Stimulated activated effector memory CD8-positive, alpha-beta T cell treated with anti-CD3 and anti-CD28 coated beads, Interleukin-12 subunit alpha, Interleukin-12 subunit beta, amount 100 ng/mL, for 72 hours (primary cell): ENCODE measurements around the gene NANOS2.

Source experiments
- ATAC-seq: fragments of 150-1000 bp; cut with Tn5 transposase; 2 replicates; pipeline ENCODE4 v1.10.0; 2021
- DNase-seq, 2 donors: peaks; one replicate each; pipeline ENCODE4 v3.0.0; 2021 to 2022; ENCODE audit warnings: low spot score in 2 of 2
- H3K27ac Mint-ChIP-seq: one replicate; pipeline ENCODE4 v1.8.0; 2022; ENCODE audit warnings: mild to moderate bottlenecking, mixed read lengths
- H3K36me3 Mint-ChIP-seq: one replicate; pipeline ENCODE4 v1.8.0; 2022; ENCODE audit warnings: mild to moderate bottlenecking, mixed read lengths
- H3K4me1 Mint-ChIP-seq: one replicate; pipeline ENCODE4 v1.8.0; 2022; ENCODE audit warnings: mixed read lengths
- H3K4me3 Mint-ChIP-seq: one replicate; pipeline ENCODE4 v1.8.0; 2022; ENCODE audit warnings: mild to moderate bottlenecking, mixed read lengths
- H3K9me3 Mint-ChIP-seq: one replicate; pipeline ENCODE4 v1.8.0; 2022; ENCODE audit warnings: mixed read lengths

NANOS2 gene

GRCh38 chr19:45913874-45914830 is at the start of gene NANOS2:
NANOS2 (minus strand) TSS chr19:45914778; CDS start chr19:45914693, 85 bp downstream.
- no peak for ATAC-seq
- Mint-ChIP-seq H3K4me1 (peaks cover 6% of the 10 kb centered on the region), H3K27ac (no peak within 1 kb of the TSS), H3K9me3 (no peaks in the 10 kb centered on the region), H3K4me3 (no peak within 1 kb of the TSS), H3K36me3 (peaks cover 5% of the 10 kb centered on the region)
- no peak for DNase-seq

- Mint-ChIP-seq H3K9me3 (no peaks in the 10 kb centered on the region), H3K36me3 (no peaks in the 10 kb centered on the region), H3K4me1 (peaks cover 8% of the 10 kb centered on the region), H3K27ac (no peak overlapping the region), H3K4me3 (no peak overlapping the region)
- ATAC-seq = no peak
- DNase-seq = no peak
These were observed 47.4 kb upstream of the NANOS2 start for GRCh38 chr19:45962021-45962420.

- no peak for DNase-seq
- Mint-ChIP-seq H3K9me3 (no peaks in the 10 kb centered on the region), H3K27ac (no peak overlapping the region), H3K36me3 (no peaks in the 10 kb centered on the region), H3K4me1 (peaks cover 8% of the 10 kb centered on the region), H3K4me3 (no peak overlapping the region)
- no peak for ATAC-seq
These were observed 46.1 kb upstream of the NANOS2 start for GRCh38 chr19:45960595-45961235.

GRCh38 chr19:45959517-45960025 is 45.0 kb upstream of the NANOS2 start:
- Mint-ChIP-seq H3K9me3 (no peaks in the 10 kb centered on the region), H3K4me1 (peaks cover 14% of the 10 kb centered on the region), H3K36me3 (no peaks in the 10 kb centered on the region), H3K27ac (no peak overlapping the region), H3K4me3 (no peak overlapping the region)
- DNase-seq (no peak), ATAC-seq (no peak)

- no peak for DNase-seq
- no peak overlapping the region for H3K4me3 Mint-ChIP-seq
- ATAC-seq = no peak
- no peaks in the 10 kb centered on the region for H3K36me3 Mint-ChIP-seq
- peaks cover 14% of the 10 kb centered on the region for H3K4me1 Mint-ChIP-seq
- H3K27ac Mint-ChIP-seq = no peak overlapping the region
- H3K9me3 Mint-ChIP-seq = no peaks in the 10 kb centered on the region
These were observed 44.4 kb upstream of the NANOS2 start for GRCh38 chr19:45958769-45959516.

- no peak overlapping the region for H3K27ac Mint-ChIP-seq
- peaks cover 16% of the 10 kb centered on the region for H3K4me1 Mint-ChIP-seq
These were observed 43.7 kb upstream of the NANOS2 start for GRCh38 chr19:45958320-45958719.

GRCh38 chr19:45955905-45956608 is 41.5 kb upstream of the NANOS2 start:
- Mint-ChIP-seq H3K27ac (no peak overlapping the region), H3K36me3 (no peaks in the 10 kb centered on the region), H3K4me1 (peaks cover 24% of the 10 kb centered on the region), H3K9me3 (peaks cover 3% of the 10 kb centered on the region), H3K4me3 (no peak overlapping the region)
- DNase-seq (no peak), ATAC-seq (no peak)

More at GRCh38 chr19:45958320-45958719, 43.7 kb upstream of the NANOS2 start:
- no peak for ATAC-seq
- Mint-ChIP-seq H3K36me3 (no peaks in the 10 kb centered on the region), H3K9me3 (peaks cover under 1% of the 10 kb centered on the region), H3K4me3 (no peak overlapping the region)
- no peak for DNase-seq

DNA sequence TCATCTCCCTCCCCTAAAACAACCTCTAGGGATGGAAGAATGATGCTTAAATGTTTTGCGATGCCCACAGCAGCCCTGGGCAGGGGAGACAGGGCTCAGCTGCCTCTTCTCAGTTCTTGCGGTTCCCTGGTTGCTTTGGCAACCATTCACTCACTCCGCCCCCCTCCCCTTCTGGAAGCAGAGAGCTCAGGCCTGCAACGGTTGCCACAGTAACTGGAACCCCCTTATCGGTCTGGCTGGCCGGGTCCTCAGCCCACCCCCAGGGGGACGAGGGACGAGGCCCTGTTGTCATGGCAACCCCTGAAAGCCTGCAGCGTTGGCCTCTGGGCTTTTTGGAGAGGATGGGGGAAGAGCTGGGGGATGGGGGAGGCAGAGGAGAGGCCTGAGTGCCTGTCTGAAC is 39.6 kb upstream of the NANOS2 start:
- Mint-ChIP-seq H3K4me1 (peaks cover 16% of the 10 kb centered on the region), H3K9me3 (peaks cover 3% of the 10 kb centered on the region), H3K4me3 (no peak overlapping the region), H3K27ac (no peak overlapping the region), H3K36me3 (no peaks in the 10 kb centered on the region)
- no peak for DNase-seq
- no peak for ATAC-seq

DNA sequence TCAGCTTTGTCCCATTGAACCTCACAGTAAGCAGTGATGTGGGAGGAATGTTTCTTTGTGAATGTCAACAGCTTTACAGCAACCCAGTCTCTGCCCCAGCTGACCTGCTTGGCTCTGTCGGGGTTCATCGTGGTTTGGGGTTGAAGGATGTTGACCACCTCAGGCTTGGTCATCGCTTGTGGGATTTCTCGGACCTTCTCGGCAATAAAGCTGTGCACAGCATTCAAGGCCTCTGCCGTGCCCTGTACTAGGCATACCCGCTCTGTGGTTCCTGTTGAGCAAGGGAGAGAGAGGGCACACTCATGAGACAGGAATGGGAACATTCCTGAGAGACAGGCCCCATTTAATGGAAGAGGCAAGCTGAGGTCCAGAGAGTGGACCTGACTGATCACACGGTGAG is 39.1 kb upstream of the NANOS2 start:
- H3K4me3 Mint-ChIP-seq = peak overlapping the region; percentile 60
- H3K9me3 Mint-ChIP-seq = peaks cover 3% of the 10 kb centered on the region
- peaks cover 16% of the 10 kb centered on the region for H3K4me1 Mint-ChIP-seq
- no peak overlapping the region for H3K27ac Mint-ChIP-seq
- DNase-seq (no peak), ATAC-seq (no peak)
- H3K36me3 Mint-ChIP-seq = no peaks in the 10 kb centered on the region

GRCh38 chr19:45952686-45953505 is 38.3 kb upstream of the NANOS2 start:
- Mint-ChIP-seq H3K4me1 (peaks cover 16% of the 10 kb centered on the region), H3K36me3 (no peaks in the 10 kb centered on the region), H3K9me3 (peaks cover 3% of the 10 kb centered on the region), H3K4me3 (peak overlapping the region; percentile 60), H3K27ac (no peak overlapping the region)
- DNase-seq (peak; percentile 26 to 56), ATAC-seq (peak; percentile 48)

- DNase-seq (no peak), ATAC-seq (no peak)
- Mint-ChIP-seq H3K36me3 (no peaks in the 10 kb centered on the region), H3K4me3 (peak overlapping the region; percentile 60), H3K4me1 (peaks cover 16% of the 10 kb centered on the region), H3K27ac (no peak overlapping the region), H3K9me3 (peaks cover 3% of the 10 kb centered on the region)
These were observed 37.7 kb upstream of the NANOS2 start for GRCh38 chr19:45952341-45952685.

- DNase-seq = no peak
- no peak overlapping the region for H3K4me3 Mint-ChIP-seq
- H3K9me3 Mint-ChIP-seq = no peaks in the 10 kb centered on the region
- peaks cover 5% of the 10 kb centered on the region for H3K4me1 Mint-ChIP-seq
- ATAC-seq = no peak
- H3K27ac Mint-ChIP-seq = no peak overlapping the region
- H3K36me3 Mint-ChIP-seq = no peaks in the 10 kb centered on the region
These were observed 33.3 kb upstream of the NANOS2 start for GRCh38 chr19:45947926-45948325.

- no peaks in the 10 kb centered on the region for H3K9me3 Mint-ChIP-seq
These were observed 25.9 kb upstream of the NANOS2 start for GRCh38 chr19:45940515-45940805.

GRCh38 chr19:45939792-45940514 is 25.4 kb upstream of the NANOS2 start:
- no peak overlapping the region for H3K4me3 Mint-ChIP-seq
- H3K4me1 Mint-ChIP-seq = no peaks in the 10 kb centered on the region
- no peaks in the 10 kb centered on the region for H3K36me3 Mint-ChIP-seq
- no peak overlapping the region for H3K27ac Mint-ChIP-seq
- no peak for ATAC-seq
- H3K9me3 Mint-ChIP-seq = no peaks in the 10 kb centered on the region
- DNase-seq = no peak

More at GRCh38 chr19:45940515-45940805, 25.9 kb upstream of the NANOS2 start:
- Mint-ChIP-seq H3K4me1 (no peaks in the 10 kb centered on the region), H3K36me3 (no peaks in the 10 kb centered on the region), H3K27ac (no peak overlapping the region), H3K4me3 (no peak overlapping the region)
- DNase-seq (no peak), ATAC-seq (no peak)
